22Rv1 (cell line): ENCODE results near the gene ZFYVE26.

Source experiments
- CTCF ChIP-seq: fragments of 450-650 bp; IDR thresholded peaks from 2 replicates; pipeline ENCODE4 v1.5.1; 2017; ENCODE audit warnings: mild to moderate bottlenecking
- ZFX ChIP-seq: fragments of 450-650 bp; IDR thresholded peaks from 2 replicates; pipeline ENCODE4 v1.6.1; 2017; ENCODE audit warnings: antibody characterized with exemption, borderline replicate concordance

GRCh38 chr14:67835596-67835995, 19.2 kb upstream of the ZFYVE26 start:
- TF ChIP-seq CTCF = no peak
- TF ChIP-seq ZFX = no peak
